ENCODE measurements around the gene WDTC1.

- TF ChIP-seq POLR2A (IDR thresholded peaks at IDR 0.05) (no peak), CTCF (IDR thresholded peaks at IDR 0.05) (no peak)
These were observed 33.1 kb upstream of the WDTC1 start for GRCh38 chr1:27201295-27201694.
